ENCODE data around the gene COPZ2. TPM values are rescaled to one million over a fixed set of nuclear protein-coding genes. Genes with fewer than 3 reads are reported as not detected.
"Not testable (repeated sequence)": the region's sequence is repeated elsewhere in the genome, so short reads cannot be mapped to it uniquely, and the experiment has no call there.

Gene COPZ2
- total and polyA plus RNA-seq, 2 donors (not counting 1 experiment from before 2014, with no cell fraction given): 1.0 to 2.3 TPM

DNA sequence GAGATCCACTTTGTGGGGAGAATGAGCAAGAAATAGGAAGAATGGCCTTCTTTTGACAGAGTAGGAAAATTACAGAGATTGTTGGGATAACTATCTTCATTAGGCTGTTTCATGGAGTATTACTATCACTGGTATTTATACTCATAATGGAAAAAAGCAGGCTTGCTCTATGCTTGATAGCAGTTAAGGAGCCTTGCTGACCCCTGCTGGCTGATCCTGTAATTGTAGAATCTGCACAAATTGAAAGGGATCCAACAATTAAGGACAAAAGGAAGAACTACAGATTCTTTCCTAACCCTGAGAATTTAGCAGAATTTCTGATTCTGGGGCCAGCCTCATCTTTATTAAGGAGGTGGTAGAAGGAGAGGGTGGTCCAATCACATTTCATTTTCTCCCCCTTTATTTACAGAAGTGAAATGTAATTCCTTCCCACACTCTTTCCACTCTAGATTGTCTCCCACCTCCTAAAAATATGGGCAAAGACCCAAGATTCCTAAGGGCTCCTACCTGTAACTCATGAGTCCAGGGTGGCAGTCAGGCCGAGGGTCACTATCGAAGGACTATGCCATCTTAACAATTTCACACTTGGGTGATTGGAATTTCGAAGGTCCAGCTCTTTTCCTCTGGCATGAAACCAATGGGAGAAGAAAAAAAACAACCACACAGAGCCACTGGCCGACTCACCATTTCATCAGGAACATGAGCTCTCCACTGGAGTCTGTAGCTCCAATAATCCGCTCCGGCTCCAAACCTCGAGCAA, 36.9 kb upstream of the COPZ2 start:
- no peaks in the 10 kb centered on the region for H3K9me3 Mint-ChIP-seq (ENCODE audit: insufficient read depth)
- H3K79me2 ChIP-seq (ENCODE audit: control insufficient read depth, insufficient read depth, low read length): peaks cover 12% of the 10 kb centered on the region
- intact Hi-C loops (cut with micrococcal nuclease): loop anchor here (1.0 kb wide), 5 partner anchors 26 to 125 kb away; partner anchors contain the start of genes COPZ2 and NFE2L1
- no peak overlapping the region for H3K4me3 ChIP-seq (ENCODE audit: control extremely low read depth in 1 of 5, extremely low read depth in 1 of 5, insufficient read depth in 1 of 5, low read depth in 2 of 5, low read length in 4 of 5)
- H3K4me1 ChIP-seq (ENCODE audit: control insufficient read depth in 2 of 2, insufficient read depth in 2 of 2, low read length in 2 of 2): no peaks in the 10 kb centered on the region
- TF ChIP-seq, protein P1, sequence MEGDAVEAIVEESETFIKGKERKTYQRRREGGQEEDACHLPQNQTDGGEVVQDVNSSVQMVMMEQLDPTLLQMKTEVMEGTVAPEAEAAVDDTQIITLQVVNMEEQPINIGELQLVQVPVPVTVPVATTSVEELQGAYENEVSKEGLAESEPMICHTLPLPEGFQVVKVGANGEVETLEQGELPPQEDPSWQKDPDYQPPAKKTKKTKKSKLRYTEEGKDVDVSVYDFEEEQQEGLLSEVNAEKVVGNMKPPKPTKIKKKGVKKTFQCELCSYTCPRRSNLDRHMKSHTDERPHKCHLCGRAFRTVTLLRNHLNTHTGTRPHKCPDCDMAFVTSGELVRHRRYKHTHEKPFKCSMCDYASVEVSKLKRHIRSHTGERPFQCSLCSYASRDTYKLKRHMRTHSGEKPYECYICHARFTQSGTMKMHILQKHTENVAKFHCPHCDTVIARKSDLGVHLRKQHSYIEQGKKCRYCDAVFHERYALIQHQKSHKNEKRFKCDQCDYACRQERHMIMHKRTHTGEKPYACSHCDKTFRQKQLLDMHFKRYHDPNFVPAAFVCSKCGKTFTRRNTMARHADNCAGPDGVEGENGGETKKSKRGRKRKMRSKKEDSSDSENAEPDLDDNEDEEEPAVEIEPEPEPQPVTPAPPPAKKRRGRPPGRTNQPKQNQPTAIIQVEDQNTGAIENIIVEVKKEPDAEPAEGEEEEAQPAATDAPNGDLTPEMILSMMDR (IDR thresholded peaks at IDR 0.05): peak; percentile 90
- TF ChIP-seq EZH2 (IDR thresholded peaks at IDR 0.05; ENCODE audit: borderline replicate concordance, insufficient read depth, low read depth, low read length, poor library complexity, severe bottlenecking): no peak
- DNase-seq (peak; percentile 81), ATAC-seq (ENCODE audit: low read depth) (peak; percentile 77)
- H3K4me1 Mint-ChIP-seq: no peaks in the 10 kb centered on the region
- no peak overlapping the region for H3K9ac ChIP-seq (ENCODE audit: low read length)
- CTCF ChIA-PET: interaction anchor here (0.7 to 12.6 kb wide), 37 partner anchors 8 to 548 kb away, joined by 3 to 228 read pairs (median 6); partner anchors contain the start of genes NFE2L1 and SNX11
- H3K27me3 ChIP-seq (replicated peaks in 1 of 4; ENCODE audit: control extremely low read depth in 1 of 4, control insufficient read depth in 3 of 4, insufficient read depth in 4 of 4, low read length in 3 of 4): no peaks in the 10 kb centered on the region
- H3K27ac ChIP-seq (ENCODE audit: low read length in 2 of 2): no peak overlapping the region
- peaks cover 12 to 25% of the 10 kb centered on the region in 2 experiments for H3K36me3 ChIP-seq (replicated peaks in 1 of 2; ENCODE audit: control extremely low read depth in 1 of 2, control insufficient read depth in 1 of 2, extremely low read depth in 1 of 2, insufficient read depth in 2 of 2, low read length in 1 of 2)
- H2AFZ ChIP-seq (ENCODE audit: insufficient read depth, low read depth, low read length, poor library complexity, severe bottlenecking): no peak overlapping the region
- 80% methylated on average over 2 of the region's 7 CpGs for WGBS (ENCODE audit: insufficient coverage)
- POLR2A ChIA-PET: no interaction called here
- no peaks in the 10 kb centered on the region for H3K27me3 Mint-ChIP-seq
- H4K20me1 ChIP-seq (ENCODE audit: control insufficient read depth, insufficient read depth, low read length, poor library complexity, severe bottlenecking): peaks cover 7% of the 10 kb centered on the region
- no peak overlapping the region for H3K27ac Mint-ChIP-seq
- H3K4me3 Mint-ChIP-seq: no peak overlapping the region
- H3K9me3 ChIP-seq (ENCODE audit: control extremely low read depth in 1 of 3, control insufficient read depth in 2 of 3, insufficient read depth in 1 of 3, low read length in 2 of 3): no peaks in the 10 kb centered on the region
- H3K4me2 ChIP-seq (replicated peaks; ENCODE audit: low read depth, low read length, poor library complexity, severe bottlenecking): no peak overlapping the region

DNA sequence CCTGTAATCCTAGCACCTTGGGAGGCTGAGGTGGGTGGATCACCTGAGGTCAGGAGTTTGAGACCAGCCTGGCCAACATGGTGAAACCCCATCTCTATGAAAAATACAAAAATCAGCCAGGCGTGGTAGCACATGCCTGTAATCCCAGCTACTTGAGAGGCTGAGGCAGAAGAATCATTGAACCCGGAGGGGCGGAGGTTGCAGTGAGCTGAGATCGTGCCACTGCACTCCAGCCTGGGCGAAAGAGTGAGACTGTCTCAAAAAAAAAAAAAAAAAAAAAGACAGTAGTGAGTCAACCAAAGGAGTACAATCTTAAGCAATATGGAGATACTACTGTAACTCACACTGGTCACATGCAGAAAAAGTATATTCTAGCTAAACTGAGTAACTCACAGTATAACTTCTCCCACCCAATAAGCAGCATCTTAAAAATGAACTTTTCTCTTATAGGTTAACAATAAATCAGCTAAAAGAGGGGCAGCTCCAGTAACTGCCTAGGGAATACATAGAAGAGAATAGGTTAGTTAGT, 36.0 kb upstream of the COPZ2 start:
- POLR2A ChIA-PET: interaction anchor here (0.6 to 0.7 kb wide), 2 partner anchors 19 to 24 kb away, joined by 3 to 6 read pairs; no protein-coding TSS in a partner anchor
- 98% methylated on average over 4 of the region's 5 CpGs for WGBS (ENCODE audit: insufficient coverage)

DNA sequence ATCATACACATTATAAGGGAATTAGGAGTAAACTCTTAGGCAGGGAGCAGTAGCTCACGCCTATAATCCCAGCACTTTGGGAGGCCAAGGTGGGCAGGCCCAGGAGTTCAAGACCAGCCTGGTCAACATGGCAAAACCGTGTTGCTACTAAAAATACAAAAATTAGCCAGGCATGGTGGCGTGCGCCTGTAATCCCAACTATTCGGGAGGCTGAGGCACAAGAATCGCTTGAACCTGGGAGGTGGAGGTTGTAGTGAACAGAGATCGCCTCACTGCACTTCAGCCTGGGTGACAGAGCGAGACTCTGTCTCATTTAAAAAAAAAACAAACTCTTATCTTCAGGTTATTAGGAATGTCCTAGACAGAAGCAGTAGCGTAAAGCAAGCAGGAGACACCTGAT, 35.2 kb upstream of the COPZ2 start:
- WGBS (ENCODE audit: insufficient coverage): 100% methylated on average over 2 of the region's 9 CpGs
- H3K9ac ChIP-seq (ENCODE audit: low read length); H3K27ac Mint-ChIP-seq; H3K79me2 ChIP-seq (ENCODE audit: control insufficient read depth, insufficient read depth, low read length); H3K9me3 Mint-ChIP-seq (ENCODE audit: insufficient read depth); H2AFZ ChIP-seq (ENCODE audit: insufficient read depth, low read depth, low read length, poor library complexity, severe bottlenecking); POLR2A ChIA-PET; H3K9me3 ChIP-seq (ENCODE audit: control extremely low read depth in 1 of 3, control insufficient read depth in 2 of 3, insufficient read depth in 1 of 3, low read length in 2 of 3); DNase-seq; H3K4me1 ChIP-seq (ENCODE audit: control insufficient read depth in 2 of 2, insufficient read depth in 2 of 2, low read length in 2 of 2); ATAC-seq (ENCODE audit: low read depth); H3K4me1 Mint-ChIP-seq; intact Hi-C loops (cut with micrococcal nuclease); H3K27me3 ChIP-seq (replicated peaks in 1 of 4; ENCODE audit: control extremely low read depth in 1 of 4, control insufficient read depth in 3 of 4, insufficient read depth in 4 of 4, low read length in 3 of 4); H4K20me1 ChIP-seq (ENCODE audit: control insufficient read depth, insufficient read depth, low read length, poor library complexity, severe bottlenecking); H3K4me2 ChIP-seq (replicated peaks; ENCODE audit: low read depth, low read length, poor library complexity, severe bottlenecking); H3K4me3 ChIP-seq (ENCODE audit: control extremely low read depth in 1 of 5, extremely low read depth in 1 of 5, insufficient read depth in 1 of 5, low read depth in 2 of 5, low read length in 4 of 5); H3K4me3 Mint-ChIP-seq; H3K27me3 Mint-ChIP-seq; H3K27ac ChIP-seq (ENCODE audit: low read length in 2 of 2): not testable (repeated sequence)
- CTCF ChIA-PET: interaction anchor here (1.1 to 12.6 kb wide), 16 partner anchors 9 to 275 kb away, joined by 3 to 228 read pairs (median 8); partner anchors contain the start of genes CDK5RAP3 and NFE2L1
- peaks cover 15 to 32% of the 10 kb centered on the region in 2 experiments for H3K36me3 ChIP-seq (replicated peaks in 1 of 2; ENCODE audit: control extremely low read depth in 1 of 2, control insufficient read depth in 1 of 2, extremely low read depth in 1 of 2, insufficient read depth in 2 of 2, low read length in 1 of 2)

More for the DNA sequence above, 36.0 kb upstream of the COPZ2 start:
- not testable (repeated sequence) for H3K9me3 ChIP-seq (ENCODE audit: control extremely low read depth in 1 of 3, control insufficient read depth in 2 of 3, insufficient read depth in 1 of 3, low read length in 2 of 3); ATAC-seq (ENCODE audit: low read depth); H3K27ac Mint-ChIP-seq; H3K4me3 Mint-ChIP-seq; H3K27me3 Mint-ChIP-seq; H3K4me2 ChIP-seq (replicated peaks; ENCODE audit: low read depth, low read length, poor library complexity, severe bottlenecking); H3K4me1 Mint-ChIP-seq; H3K27ac ChIP-seq (ENCODE audit: low read length in 2 of 2); H3K9ac ChIP-seq (ENCODE audit: low read length); H3K27me3 ChIP-seq (replicated peaks in 1 of 4; ENCODE audit: control extremely low read depth in 1 of 4, control insufficient read depth in 3 of 4, insufficient read depth in 4 of 4, low read length in 3 of 4); H3K4me3 ChIP-seq (ENCODE audit: control extremely low read depth in 1 of 5, extremely low read depth in 1 of 5, insufficient read depth in 1 of 5, low read depth in 2 of 5, low read length in 4 of 5); H3K79me2 ChIP-seq (ENCODE audit: control insufficient read depth, insufficient read depth, low read length); DNase-seq; H3K4me1 ChIP-seq (ENCODE audit: control insufficient read depth in 2 of 2, insufficient read depth in 2 of 2, low read length in 2 of 2); H2AFZ ChIP-seq (ENCODE audit: insufficient read depth, low read depth, low read length, poor library complexity, severe bottlenecking); H3K9me3 Mint-ChIP-seq (ENCODE audit: insufficient read depth); H4K20me1 ChIP-seq (ENCODE audit: control insufficient read depth, insufficient read depth, low read length, poor library complexity, severe bottlenecking)
- peaks cover 15 to 27% of the 10 kb centered on the region in 2 experiments for H3K36me3 ChIP-seq (replicated peaks in 1 of 2; ENCODE audit: control extremely low read depth in 1 of 2, control insufficient read depth in 1 of 2, extremely low read depth in 1 of 2, insufficient read depth in 2 of 2, low read length in 1 of 2)
- intact Hi-C loops (cut with micrococcal nuclease): loop anchor here (1.0 kb wide), 5 partner anchors 25 to 124 kb away; partner anchors contain the start of genes COPZ2 and NFE2L1
- CTCF ChIA-PET: interaction anchor here (0.8 to 12.6 kb wide), 31 partner anchors 8 to 128 kb away, joined by 3 to 228 read pairs (median 5); partner anchors contain the start of genes CDK5RAP3 and NFE2L1
